GM06990 (cell line): ENCODE data around the gene ZNF225.
"Not testable (repeated sequence)": the region's sequence is repeated elsewhere in the genome, so short reads cannot be mapped to it uniquely, and the experiment has no call there.

Experiments
- DNase-seq: peaks from one replicate; pipeline ENCODE4 v3.0.0-alpha.2; 2011; ENCODE audit not compliant: insufficient read length; ENCODE audit errors: extremely low read depth
- H3K27me3 ChIP-seq: replicated peaks from 2 replicates; pipeline ENCODE4 v1.6.0; 2011; ENCODE audit warnings: low read length; ENCODE audit not compliant: control insufficient read depth, insufficient read depth
- H3K36me3 ChIP-seq: 2 replicates; pipeline ENCODE4 v1.5.1; 2011; ENCODE audit warnings: low read length; ENCODE audit not compliant: control insufficient read depth, insufficient read depth
- H3K4me3 ChIP-seq: replicated peaks from 2 replicates; pipeline ENCODE4 v1.5.1; 2011; ENCODE audit warnings: low read depth, mild to moderate bottlenecking, control low read depth, low read length
- CTCF ChIP-seq: IDR thresholded peaks from 2 replicates; pipeline ENCODE4 v1.5.1; 2011; ENCODE audit warnings: low read length, control low read depth, mild to moderate bottlenecking, inconsistent platforms; ENCODE audit not compliant: insufficient read depth, poor library complexity, severe bottlenecking

Gene ZNF225

GRCh38 chr19:44111910-44112463, 1.2 kb upstream of the ZNF225 start:
- no peak overlapping the region; the same call in 1 of the 2 replicates for H3K4me3 ChIP-seq
- no peak for TF ChIP-seq CTCF
- DNase-seq, result no peak
- no peaks in the 10 kb centered on the region for H3K27me3 ChIP-seq
- peaks cover 4% of the 10 kb centered on the region for H3K36me3 ChIP-seq

GRCh38 chr19:44112802-44113137, 429 bp upstream of the ZNF225 start:
- peak overlapping the region; percentile 91 for H3K4me3 ChIP-seq
- peaks cover 4% of the 10 kb centered on the region for H3K36me3 ChIP-seq
- no peak for DNase-seq
- no peaks in the 10 kb centered on the region for H3K27me3 ChIP-seq
- no peak for TF ChIP-seq CTCF

- H3K36me3 ChIP-seq, result peaks cover 3% of the 10 kb centered on the region
- no peaks in the 10 kb centered on the region for H3K27me3 ChIP-seq
- H3K4me3 ChIP-seq, result peak overlapping the region; percentile 91
- no peak for DNase-seq
- no peak for TF ChIP-seq CTCF
Observed at GRCh38 chr19:44113784-44114390, 688 bp downstream of the ZNF225 start.

GRCh38 chr19:44121162-44121561, 8.0 kb downstream of the ZNF225 start:
- DNase-seq, H3K27me3 ChIP-seq, H3K36me3 ChIP-seq: not testable (repeated sequence)

GRCh38 chr19:44131955-44132354, 18.8 kb downstream of the ZNF225 start:
- no peak for TF ChIP-seq CTCF
- Histone ChIP-seq H3K36me3 (peaks cover 5% of the 10 kb centered on the region), H3K27me3 (no peaks in the 10 kb centered on the region), H3K4me3 (no peak overlapping the region)
- no peak for DNase-seq

More at GRCh38 chr19:44121162-44121561, 8.0 kb downstream of the ZNF225 start:
- not testable (repeated sequence) for H3K4me3 ChIP-seq

- Histone ChIP-seq H3K36me3 (no peaks in the 10 kb centered on the region; the same call in 1 of the 2 replicates), H3K27me3 (no peaks in the 10 kb centered on the region), H3K4me3 (peak within 1 kb of the TSS; percentile 82)
- peak; percentile 68 for DNase-seq
- TF ChIP-seq CTCF, result no peak
Observed at GRCh38 chr19:44141191-44142058, 28.2 kb downstream of the ZNF225 start, which contains the start of gene ZNF234. TSS of gene ZNF234 (plus strand) at chr19:44141554. CDS start at chr19:44144633, 3,079 bp downstream.
